Vagina (tissue), 2 donors: ENCODE measurements around the gene ATP6V0D1. TPM values are rescaled to one million over a fixed set of nuclear protein-coding genes. Genes with fewer than 3 reads are reported as not detected.

Experiments used
- DNase-seq, 2 donors: peaks; one replicate each; pipeline ENCODE4 v3.0.0-alpha.2; 2017; ENCODE audit errors: extremely low spot score in 2 of 2
- H3K27ac ChIP-seq: fragments of 200-600 bp; sonication (generic); one replicate; pipeline ENCODE4 v1.5.1; 2019
- H3K27me3 ChIP-seq: fragments of 200-600 bp; sonication (generic); one replicate; pipeline ENCODE4 v1.5.1; 2019
- H3K36me3 ChIP-seq, 2 donors: fragments of 200-600 bp; sonication (generic); one replicate each; pipeline ENCODE4 v1.5.1; 2017 to 2019
- H3K4me1 ChIP-seq: fragments of 200-600 bp; sonication (generic); one replicate; pipeline ENCODE4 v1.5.1; 2019
- H3K4me3 ChIP-seq, 2 donors: fragments of 200-600 bp; sonication (generic); 1 replicate in 1 of 2; 2 replicates in 1 of 2; pipeline ENCODE4 v1.5.1; 2016 to 2019
- H3K9me3 ChIP-seq: fragments of 200-600 bp; sonication (generic); one replicate; pipeline ENCODE4 v1.5.1; 2019
- CTCF ChIP-seq, 3 experiments: fragments of 450-650 bp in 2 of 3; fragments of 200-600 bp in 1 of 3; sonication (generic) in 1 of 3; IDR thresholded peaks; one replicate each; pipeline ENCODE4 v1.5.1; 2017 to 2019; ENCODE audit warnings: antibody characterized with exemption in 3 of 3, mild to moderate bottlenecking in 2 of 3, moderate library complexity in 2 of 3
- POLR2A ChIP-seq, 2 donors: fragments of 450-650 bp; IDR thresholded peaks; one replicate each; pipeline ENCODE4 v1.6.1; 2017; ENCODE audit warnings: antibody characterized with exemption in 2 of 2, mild to moderate bottlenecking in 2 of 2, moderate library complexity in 2 of 2
- POLR2AphosphoS5 ChIP-seq, 2 donors: sonication (generic); formaldehyde crosslinking; IDR thresholded peaks; one replicate each; pipeline ENCODE4 v1.9.0; 2017; ENCODE audit warnings: antibody characterized with exemption in 2 of 2, mild to moderate bottlenecking in 2 of 2, low read depth in 1 of 2; ENCODE audit not compliant: insufficient read depth in 1 of 2
- intact Hi-C: fragments of 100-400 bp; cut with DNase I; formaldehyde crosslinking; loops from one replicate; pipeline ENCODE4 v1.15.1; 2023
- small RNA-seq: library from RNA; depleted of rRNA; stranded (forward); fragments of <200 nt; gene quantifications from one replicate; pipeline ENCODE3, GENCODE V24; 2016
- total RNA-seq: library from RNA; depleted of rRNA; stranded (reverse); fragments of >200 nt; gene quantifications from one replicate; pipeline ENCODE4 v1.2.3, GENCODE V29; 2016

Gene ATP6V0D1
- total RNA-seq, 1 donor from 2014 or later = 110 TPM

- Histone ChIP-seq H3K27me3 (no peaks in the 10 kb centered on the region), H3K27ac (no peak overlapping the region), H3K4me1 (peaks cover 29% of the 10 kb centered on the region), H3K9me3 (no peaks in the 10 kb centered on the region), H3K36me3 (no peaks in the 10 kb centered on the region), H3K4me3 (no peak overlapping the region)
- DNase-seq = no peak
- TF ChIP-seq CTCF (IDR thresholded peaks at IDR 0.05) = no peak
- intact Hi-C loops = no loop called here
Measured at GRCh38 chr16:67388591-67388990, 92.4 kb downstream of the ATP6V0D1 start.

GRCh38 chr16:67388191-67388590 is 92.8 kb downstream of the ATP6V0D1 start:
- Histone ChIP-seq H3K27me3 (no peaks in the 10 kb centered on the region), H3K36me3 (no peaks in the 10 kb centered on the region), H3K27ac (no peak overlapping the region), H3K4me1 (peaks cover 26% of the 10 kb centered on the region), H3K4me3 (no peak overlapping the region), H3K9me3 (no peaks in the 10 kb centered on the region)
- intact Hi-C loops = no loop called here
- DNase-seq = no peak
- no peak for TF ChIP-seq POLR2AphosphoS5 (IDR thresholded peaks at IDR 0.05; ENCODE audit: insufficient read depth in 1 of 2, low read depth in 1 of 2)
- TF ChIP-seq CTCF (IDR thresholded peaks at IDR 0.05) = no peak
- no peak for TF ChIP-seq POLR2A (IDR thresholded peaks at IDR 0.05)

Small RNA genes within 50 kb of the gene (small RNA-seq; reads per million reads assigned to genes)
- gene RNU1-123P = not detected

Other genes with a start within 250 kb of the ATP6V0D1 start
- gene FHOD1, start 233.7 kb downstream of the ATP6V0D1 start, total RNA-seq = 17.2 TPM
- 0.49 TPM for gene SLC9A5, start 232.2 kb downstream of the ATP6V0D1 start, total RNA-seq
- gene PLEKHG4, start 201.6 kb downstream of the ATP6V0D1 start, total RNA-seq = 9.8 TPM
- not detected for gene KCTD19, start 154.4 kb downstream of the ATP6V0D1 start, total RNA-seq
- not detected for gene LRRC36, start 154.3 kb downstream of the ATP6V0D1 start, total RNA-seq
- 28.2 TPM for gene TPPP3, start 87.7 kb downstream of the ATP6V0D1 start, total RNA-seq
- 22.3 TPM for gene ZDHHC1, start 64.7 kb downstream of the ATP6V0D1 start, total RNA-seq
- 30.2 TPM for gene HSD11B2, start 50.0 kb downstream of the ATP6V0D1 start, total RNA-seq
- not detected for gene AGRP, start 2.4 kb upstream of the ATP6V0D1 start, total RNA-seq
- gene RIPOR1, start 47.7 kb upstream of the ATP6V0D1 start, total RNA-seq = 54.8 TPM
- 43.2 TPM for gene CTCF, start 81.4 kb upstream of the ATP6V0D1 start, total RNA-seq
- 5.6 TPM for gene CARMIL2, start 164.0 kb upstream of the ATP6V0D1 start, total RNA-seq
- gene ACD, start 179.1 kb upstream of the ATP6V0D1 start, total RNA-seq = 38.8 TPM
- gene PARD6A, start 179.8 kb upstream of the ATP6V0D1 start, total RNA-seq = 1.2 TPM
- 14.7 TPM for gene ENKD1, start 185.6 kb upstream of the ATP6V0D1 start, total RNA-seq
- 10.3 TPM for gene C16orf86, start 185.7 kb upstream of the ATP6V0D1 start, total RNA-seq
- gene GFOD2, start 238.2 kb upstream of the ATP6V0D1 start, total RNA-seq = 32.7 TPM